Activated CD4-positive, alpha-beta T cell treated with anti-CD3 and anti-CD28 coated beads for 36 hours (primary cell): ENCODE data around the gene TEX261. TPM values are rescaled to one million over a fixed set of nuclear protein-coding genes. Genes with fewer than 3 reads are reported as not detected.

Source experiments
- total RNA-seq, 2 experiments: library from RNA; stranded (reverse); gene quantifications; one replicate each; pipeline ENCODE4 v1.2.3, GENCODE V29; 2021

The TEX261 gene
- total RNA-seq, 2 experiments from 2014 or later = 39.1 to 48.5 TPM

Other genes with a start within 250 kb of the TEX261 start
- gene ADD2, start 226.7 kb downstream of the TEX261 start, total RNA-seq = 10 to 100 TPM; 26.9 to 31.5 TPM
- gene FIGLA, start 204.2 kb downstream of the TEX261 start, total RNA-seq = not detected
- gene CLEC4F, start 174.3 kb downstream of the TEX261 start, total RNA-seq = not detected
- not detected for gene CD207, start 159.1 kb downstream of the TEX261 start, total RNA-seq
- not detected for gene VAX2, start 94.3 kb downstream of the TEX261 start, total RNA-seq
- not detected for gene ATP6V1B1, start 59.0 kb downstream of the TEX261 start, total RNA-seq
- under 1 TPM in 1 of 2 experiments, not detected in 1; 0.14 TPM for gene ANKRD53, start 16.2 kb downstream of the TEX261 start, total RNA-seq
- gene NAGK, start 73.8 kb upstream of the TEX261 start, total RNA-seq = 10 to 100 TPM; 39.7 to 40.6 TPM
- 10 to 100 TPM; 10.2 to 13.6 TPM for gene MCEE, start 135.4 kb upstream of the TEX261 start, total RNA-seq
- 10 to 100 TPM; 48.5 to 61.9 TPM for gene MPHOSPH10, start 135.8 kb upstream of the TEX261 start, total RNA-seq
- 1 to 10 TPM; 2.3 to 3.0 TPM for gene PAIP2B, start 232.2 kb upstream of the TEX261 start, total RNA-seq